NT2/D1 (cell line): ENCODE results near the gene PARVA.

Experiments
- SUZ12 ChIP-seq: IDR thresholded peaks from 2 replicates; pipeline ENCODE4 v1.6.1; 2011; ENCODE audit not compliant: insufficient read length, insufficient read depth; ENCODE audit errors: extremely low read depth
- YY1 ChIP-seq: IDR thresholded peaks from 2 replicates; pipeline ENCODE4 v1.6.1; 2011; ENCODE audit not compliant: insufficient read length, insufficient read depth
- ZNF274 ChIP-seq: IDR thresholded peaks from 2 replicates; pipeline ENCODE4 v1.6.1; 2011; ENCODE audit warnings: mild to moderate bottlenecking, low read depth, low read length

- TF ChIP-seq YY1 (no peak), SUZ12 (no peak), ZNF274 (no peak)
Observed at GRCh38 chr11:12581416-12581815, 204.0 kb downstream of the PARVA start.
